Left colon (tissue), 2 donors: Measurements from ENCODE around the gene ADGRG2. TPM values are rescaled to one million over a fixed set of nuclear protein-coding genes. Genes with fewer than 3 reads are reported as not detected.

ENCODE experiments used
- ATAC-seq: fragments of 200-7000 bp; cut with Tn5 transposase; one replicate; pipeline ENCODE4 v1.9.1; 2020; ENCODE audit warnings: mild to moderate bottlenecking, moderate library complexity
- DNase-seq, 2 donors: peaks; one replicate each; pipeline ENCODE4 v3.0.0-alpha.2; 2020
- intact Hi-C, 2 donors: fragments of 100-400 bp; cut with DNase I in 1 of 2; cut with micrococcal nuclease in 1 of 2; formaldehyde crosslinking; loops; one replicate each; pipeline versions ENCODE4 v1.11.2 to v1.14.0; 2022; cut with DNase I, micrococcal nuclease
- total RNA-seq, 2 donors: library from RNA; stranded (reverse); fragmentation: NEBNext Ultra II Directional; extraction: Animal tissue kit (Norgen Biotek cat#: 25700); gene quantifications; one replicate each; pipeline ENCODE4 v1.2.1, GENCODE V29; 2021
- donor health status: DM: no; HTN: no; CAD: no.
- donor health status: DM: yes; HTN: yes; CAD: no.

ADGRG2 gene
- total RNA-seq, 2 donors from 2014 or later: 0.34 to 0.45 TPM

GRCh38 chrX:18971506-18971905 is 150.8 kb downstream of the ADGRG2 start:
- ATAC-seq: peak; percentile 57
- DNase-seq: no peak
- intact Hi-C loops: no loop called here

- intact Hi-C loops: no loop called here
- DNase-seq: no peak
- ATAC-seq: no peak
Measured at GRCh38 chrX:18970465-18970864, 151.8 kb downstream of the ADGRG2 start.

GRCh38 chrX:18966624-18967023 is 155.6 kb downstream of the ADGRG2 start:
- intact Hi-C loops: no loop called here
- no peak for ATAC-seq
- DNase-seq: no peak

- ATAC-seq: no peak
Measured at GRCh38 chrX:18964901-18965300, 157.4 kb downstream of the ADGRG2 start.

GRCh38 chrX:18964026-18964425 is 158.2 kb downstream of the ADGRG2 start:
- DNase-seq (peak in 1 of 2 donors; percentile 16), ATAC-seq (peak; percentile 94)
- intact Hi-C loops: no loop called here

More at GRCh38 chrX:18964901-18965300, 157.4 kb downstream of the ADGRG2 start:
- no peak for DNase-seq
- intact Hi-C loops: no loop called here

GRCh38 chrX:18962329-18962728 is 159.9 kb downstream of the ADGRG2 start:
- intact Hi-C loops: no loop called here
- ATAC-seq: no peak

GRCh38 chrX:18961686-18962085 is 160.6 kb downstream of the ADGRG2 start:
- DNase-seq (no peak), ATAC-seq (no peak)
- intact Hi-C loops: no loop called here

More at GRCh38 chrX:18962329-18962728, 159.9 kb downstream of the ADGRG2 start:
- DNase-seq: no peak

- intact Hi-C loops: no loop called here
- ATAC-seq (no peak), DNase-seq (no peak)
Measured at GRCh38 chrX:18956303-18957032, 165.8 kb downstream of the ADGRG2 start.

- intact Hi-C loops: no loop called here
- ATAC-seq (no peak), DNase-seq (no peak)
Measured at GRCh38 chrX:18955676-18956075, 166.6 kb downstream of the ADGRG2 start.

- DNase-seq: no peak
- ATAC-seq: peak; percentile 35
Measured at GRCh38 chrX:18951032-18951431, 171.2 kb downstream of the ADGRG2 start.

GRCh38 chrX:18949944-18950301 is 172.3 kb downstream of the ADGRG2 start:
- DNase-seq (no peak), ATAC-seq (no peak)
- intact Hi-C loops: no loop called here

More at GRCh38 chrX:18951032-18951431, 171.2 kb downstream of the ADGRG2 start:
- intact Hi-C loops: no loop called here

- intact Hi-C loops: no loop called here
- no peak for DNase-seq
- no peak for ATAC-seq
Measured at GRCh38 chrX:18949291-18949943, 172.9 kb downstream of the ADGRG2 start.

GRCh38 chrX:18946611-18947010 is 175.7 kb downstream of the ADGRG2 start:
- DNase-seq: no peak
- intact Hi-C loops: no loop called here

GRCh38 chrX:18946157-18946556 is 176.1 kb downstream of the ADGRG2 start:
- DNase-seq (no peak), ATAC-seq (no peak)
- intact Hi-C loops: no loop called here

More at GRCh38 chrX:18946611-18947010, 175.7 kb downstream of the ADGRG2 start:
- no peak for ATAC-seq

GRCh38 chrX:18945483-18945882 is 176.8 kb downstream of the ADGRG2 start:
- ATAC-seq: no peak
- DNase-seq: no peak
- intact Hi-C loops: no loop called here

GRCh38 chrX:18944482-18944881 is 177.8 kb downstream of the ADGRG2 start:
- ATAC-seq: no peak
- intact Hi-C loops: no loop called here
- DNase-seq: no peak

GRCh38 chrX:18941896-18942295 is 180.4 kb downstream of the ADGRG2 start:
- DNase-seq (no peak), ATAC-seq (no peak)
- intact Hi-C loops: no loop called here
